HepG2 (cell line): ENCODE measurements around the gene GCLM. TPM values are rescaled to one million over a fixed set of nuclear protein-coding genes. Genes with fewer than 3 reads are reported as not detected.
A peak's percentile ranks its signal among the peaks of the same experiment; 100 is the strongest.

Experiments
- CBFB ChIP-seq: sonication (generic); formaldehyde crosslinking; IDR thresholded peaks from 2 replicates; pipeline ENCODE4 v1.4.0; 2020; ENCODE audit warnings: missing genetic modification reagents
- CBX1 ChIP-seq: IDR thresholded peaks from one replicate; pipeline ENCODE4 v1.6.1; 2016; ENCODE audit warnings: antibody characterized with exemption, low read depth
- DNMT3B ChIP-seq: conservative IDR thresholded peaks from 2 replicates; pipeline ENCODE4 v1.6.1; 2016; ENCODE audit warnings: missing biosample characterization, control low read depth
- EHMT2 ChIP-seq: fragments of 200-600 bp; sonication (generic); IDR thresholded peaks from 2 replicates; pipeline ENCODE4 v1.7.0; 2017; ENCODE audit warnings: antibody characterized with exemption, low read depth, low read length, borderline replicate concordance
- ELF1 ChIP-seq: sonication (generic); formaldehyde crosslinking; IDR thresholded peaks from 2 replicates; pipeline ENCODE4 v1.4.0; 2020; ENCODE audit warnings: missing genetic modification reagents
- KDM4B ChIP-seq: sonication (generic); formaldehyde crosslinking; IDR thresholded peaks from 2 replicates; pipeline ENCODE4 v1.4.0; 2020; ENCODE audit warnings: missing genetic modification reagents
- KDM5A ChIP-seq: fragments of 200-600 bp; sonication (generic); IDR thresholded peaks from 2 replicates; pipeline ENCODE4 v1.7.0; 2018; ENCODE audit warnings: antibody characterized with exemption, mild to moderate bottlenecking, low read length, borderline replicate concordance
- PRPF4 ChIP-seq: fragments of 200-400 bp; formaldehyde crosslinking; IDR thresholded peaks from 2 replicates; pipeline ENCODE4 v1.6.1; 2016; ENCODE audit warnings: low read length, low read depth; ENCODE audit not compliant: poor library complexity, severe bottlenecking
- SAFB2 ChIP-seq: sonication (generic); formaldehyde crosslinking; IDR thresholded peaks from 2 replicates; pipeline ENCODE4 v1.5.1; 2020; ENCODE audit warnings: missing genetic modification reagents, low read depth, mild to moderate bottlenecking, borderline replicate concordance
- SMARCE1 ChIP-seq: fragments of 450-650 bp; IDR thresholded peaks from 2 replicates; pipeline ENCODE4 v1.6.1; 2017; ENCODE audit warnings: borderline replicate concordance
- TOE1 ChIP-seq: sonication (generic); formaldehyde crosslinking; IDR thresholded peaks from 2 replicates; pipeline ENCODE4 v1.4.0; 2020; ENCODE audit warnings: mild to moderate bottlenecking, missing genetic modification reagents
- YEATS2 ChIP-seq: sonication (generic); formaldehyde crosslinking; IDR thresholded peaks from 2 replicates; pipeline ENCODE4 v1.4.0; 2020; ENCODE audit warnings: missing genetic modification reagents, borderline replicate concordance
- YY1 ChIP-seq: IDR thresholded peaks from 2 replicates; pipeline ENCODE4 v1.6.1; 2011; ENCODE audit warnings: low read length, low read depth, moderate library complexity, mild to moderate bottlenecking; ENCODE audit not compliant: insufficient read depth, insufficient replicate concordance
- ZFP36L2 ChIP-seq: sonication (generic); formaldehyde crosslinking; IDR thresholded peaks from 2 replicates; pipeline ENCODE4 v1.4.0; 2020; ENCODE audit warnings: missing genetic modification reagents
- ZNF30 ChIP-seq: sonication (generic); formaldehyde crosslinking; IDR thresholded peaks from 2 replicates; pipeline ENCODE4 v1.5.0; 2020; ENCODE audit warnings: mild to moderate bottlenecking, missing genetic modification reagents
- ZNF564 ChIP-seq: sonication (generic); formaldehyde crosslinking; IDR thresholded peaks from 2 replicates; pipeline ENCODE4 v1.8.1; 2023; ENCODE audit warnings: mild to moderate bottlenecking, missing genetic modification reagents
- ZNF720 ChIP-seq: sonication (generic); formaldehyde crosslinking; IDR thresholded peaks from 2 replicates; pipeline ENCODE4 v1.4.0; 2020; ENCODE audit warnings: missing genetic modification reagents
- polyA plus RNA-seq, 8 experiments: library from polyadenylated mRNA; depleted of rRNA in 3 of 8; stranded (reverse) in 7 of 8; unstranded in 1 of 8; fragments of >200 nt; fragmentation: Illumina TruSeq in 4 of 8; extraction: Trizol in 4 of 8; gene quantifications; 2 replicates each; pipeline versions ENCODE4 v1.2.1 to v1.2.3, GENCODE V29; 2011 to 2016; ENCODE audit warnings: low read depth in 4 of 8, missing spikeins in 1 of 8, mixed read lengths in 1 of 8; ENCODE audit not compliant: insufficient read depth in 1 of 8
- total RNA-seq, 5 experiments: library from RNA; depleted of rRNA; stranded (reverse); fragments of >200 nt; fragmentation: Illumina TruSeq; extraction: Trizol; gene quantifications; 2 replicates each; pipeline ENCODE4 v1.2.3, GENCODE V29; 2016; ENCODE audit warnings: low read depth in 1 of 5
- TF ChIP-seq, protein P1 (sequence below): sonication (generic); formaldehyde crosslinking; IDR thresholded peaks from 2 replicates; pipeline ENCODE4 v1.4.0; 2020; ENCODE audit warnings: missing genetic modification reagents
- TF ChIP-seq, protein P2 (sequence below): sonication (generic); formaldehyde crosslinking; IDR thresholded peaks from 2 replicates; pipeline ENCODE4 v1.5.0; 2020; ENCODE audit warnings: missing genetic modification reagents, mild to moderate bottlenecking, borderline replicate concordance
- TF ChIP-seq, protein P3 (sequence below): sonication (generic); formaldehyde crosslinking; IDR thresholded peaks from 2 replicates; pipeline ENCODE4 v1.9.0; 2022; ENCODE audit warnings: missing genetic modification reagents, mild to moderate bottlenecking, borderline replicate concordance
- TF ChIP-seq, protein P4 (sequence below): sonication (generic); formaldehyde crosslinking; IDR thresholded peaks from 2 replicates; pipeline ENCODE4 v1.8.0; 2023; ENCODE audit warnings: mild to moderate bottlenecking, missing genetic modification reagents

The GCLM gene
- total and polyA plus RNA-seq, 2 of the 13 experiments (the other 11 are each of a cell fraction or from before 2014, with no cell fraction given): 8.7 to 29.9 TPM

DNA sequence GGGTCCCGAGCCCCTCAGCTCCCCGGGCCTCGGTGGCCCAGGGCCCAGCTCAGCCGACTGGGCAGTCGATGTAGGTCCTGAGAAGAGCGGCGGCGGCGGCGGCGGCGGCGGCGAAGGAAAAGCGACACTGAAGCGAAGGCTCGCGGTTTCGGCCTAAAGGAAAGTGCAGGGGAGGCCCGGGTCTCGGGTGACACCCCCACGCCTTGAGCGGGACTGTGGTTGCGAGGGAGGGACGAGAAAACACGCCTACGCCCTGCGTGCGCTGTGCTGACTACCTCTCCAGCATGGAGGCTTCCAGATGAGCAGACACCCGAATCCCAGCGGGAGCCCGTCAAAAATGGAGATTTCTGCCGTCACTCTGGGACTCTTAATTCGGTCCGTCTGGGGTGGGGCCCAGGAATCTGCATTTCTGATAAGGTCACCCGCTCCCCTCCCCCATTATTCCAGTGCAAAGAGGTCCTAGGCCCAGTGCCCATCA, 61.4 kb downstream of the GCLM start (continued):
- TF ChIP-seq SMARCE1 (no peak), YEATS2 (CRISPR knock-in tag) (no peak), CBFB (CRISPR knock-in tag) (0 out of 2 replicates have a peak, but pooled peaks have one; percentile 19), TOE1 (CRISPR knock-in tag) (no peak), EHMT2 (no peak), DNMT3B (CRISPR knock-in tag) (no peak), PRPF4 (no peak), ZFP36L2 (CRISPR knock-in tag) (no peak), ZNF564 (CRISPR knock-in tag) (no peak), ELF1 (no peak), ZNF30 (no peak), SAFB2 (no peak), KDM5A (peak; percentile 47; the same call in 1 of the 2 replicates), KDM4B (CRISPR knock-in tag) (no peak), CBX1 (peak; percentile 10), ZNF720 (CRISPR knock-in tag) (no peak), YY1 (peak; percentile 67)
- TF ChIP-seq, protein P1, sequence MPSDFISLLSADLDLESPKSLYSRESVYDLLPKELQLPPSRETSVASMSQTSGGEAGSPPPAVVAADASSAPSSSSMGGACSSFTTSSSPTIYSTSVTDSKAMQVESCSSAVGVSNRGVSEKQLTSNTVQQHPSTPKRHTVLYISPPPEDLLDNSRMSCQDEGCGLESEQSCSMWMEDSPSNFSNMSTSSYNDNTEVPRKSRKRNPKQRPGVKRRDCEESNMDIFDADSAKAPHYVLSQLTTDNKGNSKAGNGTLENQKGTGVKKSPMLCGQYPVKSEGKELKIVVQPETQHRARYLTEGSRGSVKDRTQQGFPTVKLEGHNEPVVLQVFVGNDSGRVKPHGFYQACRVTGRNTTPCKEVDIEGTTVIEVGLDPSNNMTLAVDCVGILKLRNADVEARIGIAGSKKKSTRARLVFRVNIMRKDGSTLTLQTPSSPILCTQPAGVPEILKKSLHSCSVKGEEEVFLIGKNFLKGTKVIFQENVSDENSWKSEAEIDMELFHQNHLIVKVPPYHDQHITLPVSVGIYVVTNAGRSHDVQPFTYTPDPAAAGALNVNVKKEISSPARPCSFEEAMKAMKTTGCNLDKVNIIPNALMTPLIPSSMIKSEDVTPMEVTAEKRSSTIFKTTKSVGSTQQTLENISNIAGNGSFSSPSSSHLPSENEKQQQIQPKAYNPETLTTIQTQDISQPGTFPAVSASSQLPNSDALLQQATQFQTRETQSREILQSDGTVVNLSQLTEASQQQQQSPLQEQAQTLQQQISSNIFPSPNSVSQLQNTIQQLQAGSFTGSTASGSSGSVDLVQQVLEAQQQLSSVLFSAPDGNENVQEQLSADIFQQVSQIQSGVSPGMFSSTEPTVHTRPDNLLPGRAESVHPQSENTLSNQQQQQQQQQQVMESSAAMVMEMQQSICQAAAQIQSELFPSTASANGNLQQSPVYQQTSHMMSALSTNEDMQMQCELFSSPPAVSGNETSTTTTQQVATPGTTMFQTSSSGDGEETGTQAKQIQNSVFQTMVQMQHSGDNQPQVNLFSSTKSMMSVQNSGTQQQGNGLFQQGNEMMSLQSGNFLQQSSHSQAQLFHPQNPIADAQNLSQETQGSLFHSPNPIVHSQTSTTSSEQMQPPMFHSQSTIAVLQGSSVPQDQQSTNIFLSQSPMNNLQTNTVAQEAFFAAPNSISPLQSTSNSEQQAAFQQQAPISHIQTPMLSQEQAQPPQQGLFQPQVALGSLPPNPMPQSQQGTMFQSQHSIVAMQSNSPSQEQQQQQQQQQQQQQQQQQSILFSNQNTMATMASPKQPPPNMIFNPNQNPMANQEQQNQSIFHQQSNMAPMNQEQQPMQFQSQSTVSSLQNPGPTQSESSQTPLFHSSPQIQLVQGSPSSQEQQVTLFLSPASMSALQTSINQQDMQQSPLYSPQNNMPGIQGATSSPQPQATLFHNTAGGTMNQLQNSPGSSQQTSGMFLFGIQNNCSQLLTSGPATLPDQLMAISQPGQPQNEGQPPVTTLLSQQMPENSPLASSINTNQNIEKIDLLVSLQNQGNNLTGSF (CRISPR knock-in tag): 0 out of 2 replicates have a peak, but pooled peaks have one; percentile 36
- TF ChIP-seq, protein P2, sequence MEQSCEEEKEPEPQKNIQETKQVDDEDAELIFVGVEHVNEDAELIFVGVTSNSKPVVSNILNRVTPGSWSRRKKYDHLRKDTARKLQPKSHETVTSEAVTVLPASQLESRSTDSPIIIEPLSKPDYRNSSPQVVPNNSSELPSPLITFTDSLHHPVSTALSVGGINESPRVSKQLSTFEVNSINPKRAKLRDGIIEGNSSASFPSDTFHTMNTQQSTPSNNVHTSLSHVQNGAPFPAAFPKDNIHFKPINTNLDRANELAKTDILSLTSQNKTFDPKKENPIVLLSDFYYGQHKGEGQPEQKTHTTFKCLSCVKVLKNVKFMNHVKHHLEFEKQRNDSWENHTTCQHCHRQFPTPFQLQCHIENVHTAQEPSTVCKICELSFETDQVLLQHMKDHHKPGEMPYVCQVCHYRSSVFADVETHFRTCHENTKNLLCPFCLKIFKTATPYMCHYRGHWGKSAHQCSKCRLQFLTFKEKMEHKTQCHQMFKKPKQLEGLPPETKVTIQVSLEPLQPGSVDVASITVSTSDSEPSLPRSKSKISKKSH (CRISPR knock-in tag): no peak; the same call in 1 of the 2 replicates
- TF ChIP-seq, protein P3, sequence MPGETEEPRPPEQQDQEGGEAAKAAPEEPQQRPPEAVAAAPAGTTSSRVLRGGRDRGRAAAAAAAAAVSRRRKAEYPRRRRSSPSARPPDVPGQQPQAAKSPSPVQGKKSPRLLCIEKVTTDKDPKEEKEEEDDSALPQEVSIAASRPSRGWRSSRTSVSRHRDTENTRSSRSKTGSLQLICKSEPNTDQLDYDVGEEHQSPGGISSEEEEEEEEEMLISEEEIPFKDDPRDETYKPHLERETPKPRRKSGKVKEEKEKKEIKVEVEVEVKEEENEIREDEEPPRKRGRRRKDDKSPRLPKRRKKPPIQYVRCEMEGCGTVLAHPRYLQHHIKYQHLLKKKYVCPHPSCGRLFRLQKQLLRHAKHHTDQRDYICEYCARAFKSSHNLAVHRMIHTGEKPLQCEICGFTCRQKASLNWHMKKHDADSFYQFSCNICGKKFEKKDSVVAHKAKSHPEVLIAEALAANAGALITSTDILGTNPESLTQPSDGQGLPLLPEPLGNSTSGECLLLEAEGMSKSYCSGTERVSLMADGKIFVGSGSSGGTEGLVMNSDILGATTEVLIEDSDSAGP (CRISPR knock-in tag): peak; percentile 78
- TF ChIP-seq, protein P4, sequence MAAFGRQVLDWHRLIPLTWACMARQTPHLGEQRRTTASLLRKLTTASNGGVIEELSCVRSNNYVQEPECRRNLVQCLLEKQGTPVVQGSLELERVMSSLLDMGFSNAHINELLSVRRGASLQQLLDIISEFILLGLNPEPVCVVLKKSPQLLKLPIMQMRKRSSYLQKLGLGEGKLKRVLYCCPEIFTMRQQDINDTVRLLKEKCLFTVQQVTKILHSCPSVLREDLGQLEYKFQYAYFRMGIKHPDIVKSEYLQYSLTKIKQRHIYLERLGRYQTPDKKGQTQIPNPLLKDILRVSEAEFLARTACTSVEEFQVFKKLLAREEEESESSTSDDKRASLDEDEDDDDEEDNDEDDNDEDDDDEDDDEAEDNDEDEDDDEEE: no peak
